Urinary bladder (tissue), 4 donors: ENCODE data around the gene COL13A1. TPM values are rescaled to one million over a fixed set of nuclear protein-coding genes. Genes with fewer than 3 reads are reported as not detected.

Experiments
- DNase-seq: peaks from one replicate; pipeline ENCODE4 v3.0.0-alpha.2; 2015; ENCODE audit errors: extremely low spot score
- H3K27ac ChIP-seq: one replicate; pipeline ENCODE4 v1.5.1; 2013; ENCODE audit warnings: low read depth, mild to moderate bottlenecking, moderate library complexity
- H3K36me3 ChIP-seq: one replicate; pipeline ENCODE4 v1.6.1; 2013; ENCODE audit warnings: mild to moderate bottlenecking, moderate library complexity; ENCODE audit not compliant: insufficient read depth
- H3K4me1 ChIP-seq: one replicate; pipeline ENCODE4 v1.6.1; 2013; ENCODE audit warnings: mild to moderate bottlenecking, moderate library complexity; ENCODE audit not compliant: insufficient read depth
- H3K4me3 ChIP-seq: one replicate; pipeline ENCODE4 v1.5.1; 2013; ENCODE audit warnings: low read depth, low read length
- WGBS: extraction: QIAGEN DNeasy Blood & Tissue Kit; methylation state at CpG from one replicate; pipeline ENCODE4 v1.1.7; 2013; 5-methylcytosine and 5-hydroxymethylcytosine counted together
- polyA plus RNA-seq: library from polyadenylated mRNA; stranded (reverse); fragments of 200-250 nt; gene quantifications from one replicate; pipeline ENCODE4 v1.2.3, GENCODE V29; 2013
- total RNA-seq: library from RNA; depleted of rRNA; stranded (reverse); fragments of >200 nt; gene quantifications from one replicate; pipeline ENCODE4 v1.2.3, GENCODE V29; 2014
- donor health status: healthy with polysubstance abuse.
- donor health status: healthy.

Gene COL13A1
- total and polyA plus RNA-seq, 2 donors, result 5.7 to 9.2 TPM

- 88% methylated on average over 7 of the region's 7 CpGs for WGBS
Observed at GRCh38 chr10:69890065-69890847, 88.5 kb downstream of the COL13A1 start.

GRCh38 chr10:69891057-69891617 is 89.4 kb downstream of the COL13A1 start:
- DNase-seq, result no peak
- H3K27ac ChIP-seq, result no peak overlapping the region
- H3K4me3 ChIP-seq, result no peak overlapping the region
- WGBS, result 97% methylated on average over 9 of the region's 9 CpGs
- no peaks in the 10 kb centered on the region for H3K36me3 ChIP-seq
- H3K4me1 ChIP-seq, result no peaks in the 10 kb centered on the region

More at GRCh38 chr10:69890065-69890847, 88.5 kb downstream of the COL13A1 start:
- no peak overlapping the region for H3K27ac ChIP-seq
- DNase-seq, result no peak
- H3K36me3 ChIP-seq, result no peaks in the 10 kb centered on the region
- no peak overlapping the region for H3K4me3 ChIP-seq
- no peaks in the 10 kb centered on the region for H3K4me1 ChIP-seq

- H3K4me3 ChIP-seq, result no peak overlapping the region
- DNase-seq, result no peak
- no peaks in the 10 kb centered on the region for H3K4me1 ChIP-seq
- 80% methylated on average over 7 of the region's 7 CpGs for WGBS
- H3K27ac ChIP-seq, result no peak overlapping the region
- H3K36me3 ChIP-seq, result no peaks in the 10 kb centered on the region
Observed at GRCh38 chr10:69892406-69892805, 90.7 kb downstream of the COL13A1 start.

- 85% methylated on average over 10 of the region's 10 CpGs for WGBS
- Histone ChIP-seq H3K4me3 (no peak overlapping the region), H3K4me1 (no peaks in the 10 kb centered on the region), H3K27ac (no peak overlapping the region), H3K36me3 (no peaks in the 10 kb centered on the region)
- DNase-seq, result no peak
Observed at GRCh38 chr10:69892816-69893215, 91.1 kb downstream of the COL13A1 start.

GRCh38 chr10:69893271-69893900 is 91.7 kb downstream of the COL13A1 start:
- H3K4me1 ChIP-seq, result no peaks in the 10 kb centered on the region
- no peak for DNase-seq
- no peaks in the 10 kb centered on the region for H3K36me3 ChIP-seq
- 95% methylated on average over 6 of the region's 6 CpGs for WGBS
- H3K4me3 ChIP-seq, result no peak overlapping the region
- H3K27ac ChIP-seq, result no peak overlapping the region

GRCh38 chr10:69894156-69894555 is 92.5 kb downstream of the COL13A1 start:
- 94% methylated on average over 1 of the region's 1 CpG for WGBS
- no peaks in the 10 kb centered on the region for H3K4me1 ChIP-seq
- H3K27ac ChIP-seq, result no peak overlapping the region
- no peaks in the 10 kb centered on the region for H3K36me3 ChIP-seq
- no peak overlapping the region for H3K4me3 ChIP-seq
- no peak for DNase-seq

GRCh38 chr10:69895759-69896158 is 94.1 kb downstream of the COL13A1 start:
- Histone ChIP-seq H3K36me3 (no peaks in the 10 kb centered on the region), H3K27ac (peak overlapping the region; percentile 33), H3K4me3 (no peak overlapping the region), H3K4me1 (no peaks in the 10 kb centered on the region)
- no peak for DNase-seq
- 59% methylated on average over 13 of the region's 13 CpGs for WGBS

GRCh38 chr10:69896606-69897231 is 95.0 kb downstream of the COL13A1 start:
- Histone ChIP-seq H3K4me3 (no peak overlapping the region), H3K4me1 (no peaks in the 10 kb centered on the region), H3K27ac (no peak overlapping the region), H3K36me3 (no peaks in the 10 kb centered on the region)
- DNase-seq, result no peak
- 70% methylated on average over 12 of the region's 12 CpGs for WGBS

- Histone ChIP-seq H3K27ac (no peak overlapping the region), H3K4me1 (no peaks in the 10 kb centered on the region), H3K4me3 (no peak overlapping the region), H3K36me3 (no peaks in the 10 kb centered on the region)
- DNase-seq, result no peak
- WGBS, result 95% methylated on average over 9 of the region's 9 CpGs
Observed at GRCh38 chr10:69897432-69897831, 95.7 kb downstream of the COL13A1 start.

- Histone ChIP-seq H3K36me3 (no peaks in the 10 kb centered on the region), H3K4me3 (no peak overlapping the region), H3K4me1 (no peaks in the 10 kb centered on the region), H3K27ac (no peak overlapping the region)
- WGBS, result 90% methylated on average over 10 of the region's 10 CpGs
- DNase-seq, result no peak
Observed at GRCh38 chr10:69897999-69898398, 96.3 kb downstream of the COL13A1 start.

GRCh38 chr10:69898524-69898923 is 96.8 kb downstream of the COL13A1 start:
- H3K4me3 ChIP-seq, result no peak overlapping the region
- WGBS, result 76% methylated on average over 10 of the region's 10 CpGs

GRCh38 chr10:69898941-69899340 is 97.2 kb downstream of the COL13A1 start:
- no peak overlapping the region for H3K4me3 ChIP-seq
- no peaks in the 10 kb centered on the region for H3K36me3 ChIP-seq
- WGBS, result 94% methylated on average over 2 of the region's 2 CpGs
- H3K4me1 ChIP-seq, result no peaks in the 10 kb centered on the region
- H3K27ac ChIP-seq, result no peak overlapping the region
- DNase-seq, result no peak

More at GRCh38 chr10:69898524-69898923, 96.8 kb downstream of the COL13A1 start:
- Histone ChIP-seq H3K4me1 (no peaks in the 10 kb centered on the region), H3K36me3 (no peaks in the 10 kb centered on the region), H3K27ac (no peak overlapping the region)
- DNase-seq, result no peak

- Histone ChIP-seq H3K27ac (no peak overlapping the region), H3K4me3 (no peak overlapping the region), H3K36me3 (no peaks in the 10 kb centered on the region), H3K4me1 (no peaks in the 10 kb centered on the region)
- no peak for DNase-seq
- whole genome bisulfite sequencing, result 96% methylated on average over 12 of the region's 12 CpGs
Observed at GRCh38 chr10:69899727-69900595, 98.3 kb downstream of the COL13A1 start.
